AG04449 (cell line): ENCODE measurements around the gene TYRO3.

Experiments used
- CTCF ChIA-PET: fragments of 350-600 bp; formaldehyde crosslinking; extraction: SDS; loops from one replicate; lab custom pipeline; 2021; ENCODE audit warnings: antibody characterized with exemption; lab: Yijun Ruan, JAX
- POLR2A ChIA-PET: fragments of 400-600, 350-600 bp; formaldehyde crosslinking; extraction: SDS; loops from one replicate; lab custom pipeline; 2020; ENCODE audit warnings: antibody characterized with exemption, inconsistent platforms; lab: Yijun Ruan, JAX
- DNase-seq: peaks from one replicate; pipeline ENCODE4 v3.0.0-alpha.2; 2010; ENCODE audit warnings: low read depth, low spot score
- H3K4me3 ChIP-seq: 2 replicates; pipeline ENCODE4 v1.5.1; 2011; ENCODE audit warnings: low read depth, mild to moderate bottlenecking, control low read depth, low read length
- TF ChIP-seq, protein P1 (sequence below): IDR thresholded peaks from one replicate; pipeline ENCODE4 v1.5.1; 2011; ENCODE audit warnings: mild to moderate bottlenecking, moderate library complexity, low read length, control low read depth, inconsistent platforms; ENCODE audit not compliant: insufficient read depth; ENCODE audit errors: missing control alignments

TYRO3 gene

DNA sequence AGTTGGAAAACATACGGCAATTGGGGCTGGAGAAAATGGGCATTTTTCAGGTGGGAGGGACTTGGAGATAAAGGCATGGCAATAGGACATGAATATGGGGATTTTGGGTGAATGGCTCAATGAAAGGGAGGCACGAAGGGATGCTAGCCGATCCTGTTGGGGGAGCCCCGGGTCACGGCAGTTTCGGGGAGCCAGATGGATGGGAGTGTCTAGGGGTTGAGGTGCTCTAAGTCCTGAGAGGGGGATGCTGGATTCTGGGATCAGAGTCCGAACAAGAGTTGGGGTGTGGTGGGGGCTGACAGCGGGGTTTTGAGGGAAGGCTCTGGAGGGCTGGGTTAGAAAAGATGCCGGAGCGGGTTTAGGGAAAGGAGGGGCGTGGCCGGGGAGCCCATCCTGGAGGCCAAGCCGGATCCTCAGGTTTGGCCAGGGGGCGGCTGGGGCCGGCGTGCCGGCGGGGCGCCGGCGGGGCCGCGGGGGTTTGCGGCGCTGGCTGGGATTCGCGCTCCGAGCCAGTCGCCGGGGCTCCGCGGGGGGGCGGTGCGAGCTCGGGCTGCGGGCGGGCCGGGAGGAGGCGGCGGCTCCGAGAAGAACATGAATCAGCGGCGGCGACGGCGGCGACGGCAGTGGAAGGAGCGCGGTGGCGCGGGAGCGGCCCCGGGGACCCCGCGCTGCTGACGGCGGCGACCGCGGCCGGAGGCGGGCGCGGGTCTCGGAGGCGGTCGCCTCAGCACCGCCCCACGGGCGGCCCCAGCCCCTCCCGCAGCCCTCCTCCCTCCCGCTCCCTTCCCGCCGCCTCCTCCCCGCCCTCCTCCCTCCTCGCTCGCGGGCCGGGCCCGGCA lies at the start of gene TYRO3:
TYRO3 (plus strand) TSS at position 813 of the 839 bp plus-strand sequence. CDS start 46 bp downstream, outside the sequence.
- H3K4me3 ChIP-seq, result peak within 1 kb of the TSS; percentile 54
- no peak for DNase-seq
- TF ChIP-seq, protein P1, sequence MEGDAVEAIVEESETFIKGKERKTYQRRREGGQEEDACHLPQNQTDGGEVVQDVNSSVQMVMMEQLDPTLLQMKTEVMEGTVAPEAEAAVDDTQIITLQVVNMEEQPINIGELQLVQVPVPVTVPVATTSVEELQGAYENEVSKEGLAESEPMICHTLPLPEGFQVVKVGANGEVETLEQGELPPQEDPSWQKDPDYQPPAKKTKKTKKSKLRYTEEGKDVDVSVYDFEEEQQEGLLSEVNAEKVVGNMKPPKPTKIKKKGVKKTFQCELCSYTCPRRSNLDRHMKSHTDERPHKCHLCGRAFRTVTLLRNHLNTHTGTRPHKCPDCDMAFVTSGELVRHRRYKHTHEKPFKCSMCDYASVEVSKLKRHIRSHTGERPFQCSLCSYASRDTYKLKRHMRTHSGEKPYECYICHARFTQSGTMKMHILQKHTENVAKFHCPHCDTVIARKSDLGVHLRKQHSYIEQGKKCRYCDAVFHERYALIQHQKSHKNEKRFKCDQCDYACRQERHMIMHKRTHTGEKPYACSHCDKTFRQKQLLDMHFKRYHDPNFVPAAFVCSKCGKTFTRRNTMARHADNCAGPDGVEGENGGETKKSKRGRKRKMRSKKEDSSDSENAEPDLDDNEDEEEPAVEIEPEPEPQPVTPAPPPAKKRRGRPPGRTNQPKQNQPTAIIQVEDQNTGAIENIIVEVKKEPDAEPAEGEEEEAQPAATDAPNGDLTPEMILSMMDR, result no peak
- ChIA-PET CTCF (interaction anchor here (0.8 to 3.5 kb wide), 19 partner anchors 10 to 344 kb away, joined by 3 to 20 read pairs (median 3); partner anchors contain the start of genes MAPKBP1, MGA and RPAP1), POLR2A (interaction anchor here (1.1 kb wide), 1 partner anchor 14 kb away, joined by 3 read pairs; the partner anchor contains the start of gene RPAP1)

DNA sequence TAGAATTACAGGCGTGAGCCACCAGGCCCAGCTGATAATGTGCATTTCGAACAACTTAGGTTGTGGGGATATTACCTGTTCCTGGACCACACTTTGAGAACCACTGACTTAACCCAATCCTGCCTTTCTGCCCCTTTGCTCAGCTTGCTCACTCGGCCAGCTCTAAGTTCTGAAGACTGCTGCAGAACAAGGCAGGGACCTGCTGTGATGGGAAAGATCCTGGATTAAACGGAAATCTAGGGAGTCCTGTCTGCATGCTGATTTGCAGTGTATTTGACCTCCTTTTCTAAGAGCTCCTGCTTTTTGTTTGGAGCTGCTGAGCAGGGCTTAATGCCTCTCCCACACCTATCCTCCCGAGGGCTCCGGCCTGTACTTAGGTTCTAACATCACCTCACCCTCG lies 48.3 kb upstream of the TYRO3 start:
- DNase-seq, result no peak
- TF ChIP-seq, protein P1, result no peak
- no peak overlapping the region for H3K4me3 ChIP-seq
- POLR2A ChIA-PET, result no interaction called here
- CTCF ChIA-PET, result no interaction called here

DNA sequence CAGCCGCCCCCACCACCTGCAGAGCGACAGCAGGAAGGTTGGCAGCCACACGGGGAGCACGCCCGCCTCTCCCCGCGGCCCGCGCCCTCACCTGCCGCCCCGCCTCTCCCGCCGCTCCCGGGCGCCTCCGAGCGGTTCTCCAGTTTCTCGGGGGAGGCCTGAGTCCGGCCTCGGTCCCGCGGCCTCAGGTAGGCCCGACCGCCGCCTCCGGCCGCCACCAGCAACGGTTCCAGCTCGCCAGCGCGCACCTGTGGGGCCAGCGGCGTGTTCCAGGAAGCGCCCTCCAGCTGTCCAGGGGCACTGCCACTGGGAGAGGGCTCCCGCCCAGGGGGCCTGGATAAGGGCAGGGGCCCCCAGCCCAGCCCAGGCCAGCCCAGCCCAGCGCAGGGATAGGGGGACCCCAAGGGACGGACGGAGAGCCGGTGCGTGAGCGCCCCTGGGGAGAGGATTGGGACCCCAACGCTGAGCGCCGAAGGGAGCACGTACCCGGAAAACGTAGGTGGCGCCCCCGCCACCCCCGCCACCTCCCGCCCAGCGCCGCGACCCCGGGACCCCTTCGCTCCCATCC lies 47.6 kb upstream of the TYRO3 start:
- CTCF ChIA-PET, result no interaction called here
- POLR2A ChIA-PET, result no interaction called here
- no peak for DNase-seq

DNA sequence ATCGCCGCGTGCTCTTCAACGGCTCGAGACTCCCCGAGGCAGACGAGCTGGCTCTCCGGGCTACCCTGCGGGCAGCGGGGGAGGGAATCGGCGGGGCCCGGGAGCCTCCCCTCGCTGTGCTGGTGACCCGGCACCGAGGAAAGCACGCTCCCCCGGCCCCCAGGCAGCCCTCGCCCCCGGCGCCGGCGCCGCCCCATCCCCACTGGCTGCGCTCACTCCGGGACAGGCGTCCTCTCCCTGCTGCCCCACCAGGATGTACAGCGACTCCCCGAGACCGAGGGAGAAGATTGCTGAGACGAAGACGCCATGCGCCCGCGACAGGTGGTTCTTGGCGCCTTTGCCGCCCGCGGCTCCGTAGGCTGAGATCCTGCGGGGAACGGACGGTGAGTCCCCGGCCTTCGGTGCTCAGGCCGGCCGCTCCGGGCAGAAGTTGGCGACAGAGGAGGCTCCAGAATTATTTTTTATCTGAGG lies 47.1 kb upstream of the TYRO3 start:
- DNase-seq, result no peak
- CTCF ChIA-PET, result no interaction called here
- TF ChIP-seq, protein P1, result no peak
- H3K4me3 ChIP-seq, result no peak overlapping the region
- POLR2A ChIA-PET, result no interaction called here

More for the DNA sequence above, 47.6 kb upstream of the TYRO3 start:
- TF ChIP-seq, protein P1, result no peak
- no peak overlapping the region for H3K4me3 ChIP-seq

DNA sequence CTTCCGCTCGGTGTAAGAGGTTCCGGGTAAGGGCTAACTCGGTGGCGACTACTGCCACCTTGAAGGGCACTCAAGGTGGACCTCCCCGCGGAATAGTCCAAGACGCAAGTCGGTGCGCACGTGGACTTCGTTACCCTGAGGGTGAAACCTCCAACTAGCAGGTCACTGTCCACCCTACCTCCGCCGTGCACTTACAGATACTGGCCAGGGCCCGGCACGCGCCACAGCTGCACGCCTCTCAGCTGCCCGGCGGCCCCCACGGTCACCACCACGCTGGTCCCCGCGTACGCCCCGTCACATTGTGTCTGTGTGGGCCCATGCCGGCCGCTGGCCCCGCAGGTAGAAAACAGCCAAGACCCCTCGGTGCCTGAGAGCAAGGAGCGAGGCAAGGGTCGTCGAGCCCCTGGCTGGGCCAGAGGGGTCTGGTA lies 46.5 kb upstream of the TYRO3 start:
- TF ChIP-seq, protein P1, result no peak
- no peak overlapping the region for H3K4me3 ChIP-seq
- CTCF ChIA-PET, result interaction anchor here (1.2 kb wide), 1 partner anchor 17 kb away, joined by 4 read pairs; no protein-coding TSS in a partner anchor
- POLR2A ChIA-PET, result no interaction called here
- no peak for DNase-seq
